ENCODE measurements around the gene TRIM38. TPM values are rescaled to one million over a fixed set of nuclear protein-coding genes. Genes with fewer than 3 reads are reported as not detected.

Gene TRIM38
- total RNA-seq, 2 donors from 2014 or later, result 8.7 to 12.0 TPM

GRCh38 chr6:26032340-26033084 is 69.9 kb downstream of the TRIM38 start:
- under 1% methylated on average over 19 of the region's 19 CpGs for WGBS
- intact Hi-C loops (cut with DNase I), result loop anchor here (5.0 kb wide), 1 partner anchor 145 kb away; no protein-coding TSS in a partner anchor

GRCh38 chr6:26033085-26033940 is 70.7 kb downstream of the TRIM38 start:
- no peaks in the 10 kb centered on the region for H3K27me3 ChIP-seq (replicated peaks; ENCODE audit: insufficient read depth)
- peak overlapping the region; percentile 82 to 84 for H3K27ac ChIP-seq
- TF ChIP-seq POLR2A (IDR thresholded peaks at IDR 0.05) (peak; percentile 95), CTCF (IDR thresholded peaks at IDR 0.05) (no peak), POLR2AphosphoS5 (IDR thresholded peaks at IDR 0.05) (peak; percentile 99)
- DNase-seq (ENCODE audit: low spot score), result peak; percentile 85
- intact Hi-C loops (cut with DNase I), result loop anchor here (5.0 kb wide), 1 partner anchor 144 kb away; no protein-coding TSS in a partner anchor
- under 1% methylated on average over 47 of the region's 47 CpGs for WGBS
- no peaks in the 10 kb centered on the region for H3K36me3 ChIP-seq
- peak overlapping the region; percentile 42 to 50 for H3K4me3 ChIP-seq
- H3K4me1 ChIP-seq (replicated peaks), result no peaks in the 10 kb centered on the region
- H3K9me3 ChIP-seq, result no peaks in the 10 kb centered on the region

More at GRCh38 chr6:26032340-26033084, 69.9 kb downstream of the TRIM38 start:
- Histone ChIP-seq H3K27me3 (replicated peaks; ENCODE audit: insufficient read depth) (no peaks in the 10 kb centered on the region), H3K36me3 (no peaks in the 10 kb centered on the region), H3K4me3 (peak overlapping the region; percentile 42 to 50), H3K27ac (peak overlapping the region; percentile 82 to 84), H3K9me3 (no peaks in the 10 kb centered on the region), H3K4me1 (replicated peaks) (no peaks in the 10 kb centered on the region)
- TF ChIP-seq POLR2AphosphoS5 (IDR thresholded peaks at IDR 0.05) (no peak), CTCF (IDR thresholded peaks at IDR 0.05) (no peak), POLR2A (IDR thresholded peaks at IDR 0.05) (no peak)
- DNase-seq (ENCODE audit: low spot score), result no peak

GRCh38 chr6:26033941-26034354 is 71.3 kb downstream of the TRIM38 start:
- 3% methylated on average over 19 of the region's 19 CpGs for WGBS
- DNase-seq (ENCODE audit: low spot score), result no peak
- peak overlapping the region; percentile 7 to 50 for H3K4me3 ChIP-seq

GRCh38 chr6:26034905-26035304 is 72.3 kb downstream of the TRIM38 start:
- H3K27me3 ChIP-seq (replicated peaks; ENCODE audit: insufficient read depth), result no peaks in the 10 kb centered on the region
- no peak for DNase-seq (ENCODE audit: low spot score)
- H3K36me3 ChIP-seq, result no peaks in the 10 kb centered on the region
- H3K27ac ChIP-seq, result no peak overlapping the region
- no peak overlapping the region for H3K4me3 ChIP-seq
- 94% methylated on average over 2 of the region's 2 CpGs for WGBS
- H3K9me3 ChIP-seq, result no peaks in the 10 kb centered on the region
- H3K4me1 ChIP-seq (replicated peaks), result no peaks in the 10 kb centered on the region
- intact Hi-C loops (cut with DNase I), result loop anchor here (5.0 kb wide), 1 partner anchor 142 kb away; no protein-coding TSS in a partner anchor
- no peak for TF ChIP-seq CTCF (IDR thresholded peaks at IDR 0.05)
- TF ChIP-seq POLR2A (IDR thresholded peaks at IDR 0.05), result no peak
- TF ChIP-seq POLR2AphosphoS5 (IDR thresholded peaks at IDR 0.05), result no peak

More at GRCh38 chr6:26033941-26034354, 71.3 kb downstream of the TRIM38 start:
- Histone ChIP-seq H3K9me3 (no peaks in the 10 kb centered on the region), H3K4me1 (replicated peaks) (no peaks in the 10 kb centered on the region), H3K27ac (peak overlapping the region; percentile 82 to 84), H3K27me3 (replicated peaks; ENCODE audit: insufficient read depth) (no peaks in the 10 kb centered on the region), H3K36me3 (no peaks in the 10 kb centered on the region)
- TF ChIP-seq POLR2A (IDR thresholded peaks at IDR 0.05) (no peak), POLR2AphosphoS5 (IDR thresholded peaks at IDR 0.05) (no peak), CTCF (IDR thresholded peaks at IDR 0.05) (no peak)
- intact Hi-C loops (cut with DNase I), result loop anchor here (5.0 kb wide), 1 partner anchor 143 kb away; no protein-coding TSS in a partner anchor

Small RNA genes lying within 50 kb of the gene (small RNA-seq; reads per million reads assigned to genes)
- 0 reads per million in 2 donors for gene HIST1H1PS2

Other genes starting within 250 kb of the TRIM38 start
- not detected for gene SLC17A4, start 208.1 kb upstream of the TRIM38 start, total RNA-seq
- gene SLC17A1, start 130.8 kb upstream of the TRIM38 start, total RNA-seq, result under 1 TPM in 1 of 2 donors, not detected in 1; 0.51 TPM
- not detected for gene SLC17A3, start 88.6 kb upstream of the TRIM38 start, total RNA-seq
- not detected for gene SLC17A2, start 32.1 kb upstream of the TRIM38 start, total RNA-seq
- 10 to 100 TPM in 1 of 2 donors, 1 to 10 TPM in 1; 8.9 to 16.6 TPM for gene HFE, start 124.6 kb downstream of the TRIM38 start, total RNA-seq

Measured in prostate gland (tissue), 2 donors.